NCI-H2196 (cell line): ENCODE measurements around the gene LUC7L.
"Not testable (repeated sequence)": the region's sequence is repeated elsewhere in the genome, so short reads cannot be mapped to it uniquely, and the experiment has no call there.

Experiments
- DNase-seq: peaks from one replicate; lab custom pipeline; 2025; ENCODE audit not compliant: unreplicated experiment; lab: John Stamatoyannopoulos, UW

The LUC7L gene

GRCh38 chr16:180681-181564 lies 48.3 kb downstream of the LUC7L start:
- DNase-seq = peak; percentile 90

GRCh38 chr16:180101-180675 lies 49.1 kb downstream of the LUC7L start, which contains the start of gene HBQ1:
TSS of gene HBQ1 (plus strand) at chr16:180459. CDS start at chr16:180487, 28 bp downstream.
- no peak for DNase-seq

GRCh38 chr16:179211-180092 lies 49.8 kb downstream of the LUC7L start:
- DNase-seq = no peak

GRCh38 chr16:178668-179015 lies 50.6 kb downstream of the LUC7L start:
- no peak for DNase-seq

GRCh38 chr16:177981-178667 lies 51.1 kb downstream of the LUC7L start:
- no peak for DNase-seq

- no peak for DNase-seq
Measured at GRCh38 chr16:177394-177822, 51.8 kb downstream of the LUC7L start.

GRCh38 chr16:176477-177382 lies 52.5 kb downstream of the LUC7L start, which contains the start of gene HBA1:
TSS of gene HBA1 (plus strand) at chr16:176680. CDS start at chr16:176717, 37 bp downstream.
- DNase-seq = not testable (repeated sequence)

- DNase-seq = not testable (repeated sequence)
Measured at GRCh38 chr16:176006-176405, 53.2 kb downstream of the LUC7L start.

GRCh38 chr16:175011-175949 lies 54.0 kb downstream of the LUC7L start:
- no peak for DNase-seq

- not testable (repeated sequence) for DNase-seq
Measured at GRCh38 chr16:173928-174769, 55.1 kb downstream of the LUC7L start.

GRCh38 chr16:173211-173854 lies 55.9 kb downstream of the LUC7L start:
- DNase-seq = not testable (repeated sequence)

GRCh38 chr16:172374-172941 lies 56.8 kb downstream of the LUC7L start, which contains the start of gene HBA2:
TSS of gene HBA2 (plus strand) at chr16:172876. CDS start at chr16:172913, 37 bp downstream.
- DNase-seq = not testable (repeated sequence)

- no peak for DNase-seq
Measured at GRCh38 chr16:170788-171187, 58.5 kb downstream of the LUC7L start.

- not testable (repeated sequence) for DNase-seq
Measured at GRCh38 chr16:170088-170507, 59.2 kb downstream of the LUC7L start.

GRCh38 chr16:169014-169413 lies 60.2 kb downstream of the LUC7L start:
- no peak for DNase-seq

GRCh38 chr16:168424-168823 lies 60.8 kb downstream of the LUC7L start:
- DNase-seq = peak; percentile 48
